ENCODE measurements around the gene FOXE1.

GRCh38 chr9:97900103-97900737, 47.2 kb downstream of the FOXE1 start:
- TF ChIP-seq CTCF (IDR thresholded peaks at IDR 0.05) (no peak), POLR2A (IDR thresholded peaks at IDR 0.05) (no peak)
